HepG2 (cell line): ENCODE measurements around the gene ABCA2. TPM values are rescaled to one million over a fixed set of nuclear protein-coding genes. Genes with fewer than 3 reads are reported as not detected.

Source experiments
- BATF2 ChIP-seq: sonication (generic); formaldehyde crosslinking; IDR thresholded peaks from 2 replicates; pipeline ENCODE4 v1.8.0; 2022; ENCODE audit warnings: mild to moderate bottlenecking, missing genetic modification reagents, moderate library complexity
- CAMTA2 ChIP-seq: sonication (generic); formaldehyde crosslinking; IDR thresholded peaks from 2 replicates; pipeline ENCODE4 v1.4.0; 2020; ENCODE audit warnings: mild to moderate bottlenecking, missing genetic modification reagents, borderline replicate concordance
- KAT8 ChIP-seq: IDR thresholded peaks from 2 replicates; pipeline ENCODE4 v1.6.1; 2016; ENCODE audit warnings: missing genetic modification reagents, missing compliant biosample characterization
- POGK ChIP-seq: sonication (generic); formaldehyde crosslinking; conservative IDR thresholded peaks from 2 replicates; pipeline ENCODE4 v1.8.0; 2022; ENCODE audit warnings: mild to moderate bottlenecking, moderate library complexity, missing genetic modification reagents
- RELA ChIP-seq: sonication (generic); formaldehyde crosslinking; IDR thresholded peaks from 2 replicates; pipeline ENCODE4 v1.4.0; 2020; ENCODE audit warnings: missing genetic modification reagents
- RERE ChIP-seq: IDR thresholded peaks from 2 replicates; pipeline ENCODE4 v1.6.1; 2016; ENCODE audit warnings: low read depth, missing genetic modification reagents, missing compliant biosample characterization
- REST ChIP-seq, 2 experiments: IDR thresholded peaks; 2 replicates each; pipeline ENCODE4 v1.6.1; 2011 to 2012; ENCODE audit warnings: low read length in 2 of 2, borderline replicate concordance in 1 of 2, low read depth in 1 of 2, mild to moderate bottlenecking in 1 of 2, moderate library complexity in 1 of 2
- RXRB ChIP-seq: IDR thresholded peaks from 2 replicates; pipeline ENCODE4 v1.6.1; 2016; ENCODE audit warnings: borderline replicate concordance, missing genetic modification reagents, missing compliant biosample characterization
- SNAI1 ChIP-seq: sonication (generic); formaldehyde crosslinking; IDR thresholded peaks from 2 replicates; pipeline ENCODE4 v1.5.0; 2020; ENCODE audit warnings: mild to moderate bottlenecking, missing genetic modification reagents, borderline replicate concordance
- ZNF292 ChIP-seq: sonication (generic); formaldehyde crosslinking; IDR thresholded peaks from 2 replicates; pipeline ENCODE4 v1.8.1; 2022; ENCODE audit warnings: mild to moderate bottlenecking, low read depth, missing genetic modification reagents, borderline replicate concordance
- ZNF451 ChIP-seq: sonication (generic); formaldehyde crosslinking; IDR thresholded peaks from 2 replicates; pipeline ENCODE4 v1.5.0; 2020; ENCODE audit warnings: mild to moderate bottlenecking, missing genetic modification reagents
- ZNF496 ChIP-seq: sonication (generic); formaldehyde crosslinking; IDR thresholded peaks from 2 replicates; pipeline ENCODE4 v1.8.1; 2023; ENCODE audit warnings: mild to moderate bottlenecking, moderate library complexity, missing genetic modification reagents; ENCODE audit not compliant: insufficient replicate concordance
- ZNF503 ChIP-seq: sonication (generic); formaldehyde crosslinking; IDR thresholded peaks from 2 replicates; pipeline ENCODE4 v1.4.0; 2020; ENCODE audit warnings: missing genetic modification reagents
- ZNF547 ChIP-seq: sonication (generic); formaldehyde crosslinking; IDR thresholded peaks from 2 replicates; pipeline ENCODE4 v1.5.1; 2020; ENCODE audit warnings: mild to moderate bottlenecking, missing genetic modification reagents
- polyA plus RNA-seq, 8 experiments: library from polyadenylated mRNA; depleted of rRNA in 3 of 8; stranded (reverse) in 7 of 8; unstranded in 1 of 8; fragments of >200 nt; fragmentation: Illumina TruSeq in 4 of 8; extraction: Trizol in 4 of 8; gene quantifications; 2 replicates each; pipeline versions ENCODE4 v1.2.1 to v1.2.3, GENCODE V29; 2011 to 2016; ENCODE audit warnings: low read depth in 4 of 8, missing spikeins in 1 of 8, mixed read lengths in 1 of 8; ENCODE audit not compliant: insufficient read depth in 1 of 8
- total RNA-seq, 5 experiments: library from RNA; depleted of rRNA; stranded (reverse); fragments of >200 nt; fragmentation: Illumina TruSeq; extraction: Trizol; gene quantifications; 2 replicates each; pipeline ENCODE4 v1.2.3, GENCODE V29; 2016; ENCODE audit warnings: low read depth in 1 of 5

ABCA2 gene
- total and polyA plus RNA-seq, 2 of the 13 experiments (the other 11 are each of a cell fraction or from before 2014, with no cell fraction given), result 2.9 to 19.2 TPM

- peak in 1 of 2 experiments; percentile 98; a peak in 2 of 4 replicates for TF ChIP-seq REST (IDR thresholded peaks at IDR 0.05; ENCODE audit: borderline replicate concordance in 1 of 2, low read depth in 1 of 2, low read length in 2 of 2)
- TF ChIP-seq ZNF451 (CRISPR knock-in tag), result peak; percentile 83; the same call in 1 of the 2 replicates
- no peak for TF ChIP-seq RELA
- TF ChIP-seq ZNF503 (CRISPR knock-in tag), result 0 out of 2 replicates have a peak, but pooled peaks have one; percentile 47
- peak; percentile 69; the same call in 1 of the 2 replicates for TF ChIP-seq BATF2 (CRISPR knock-in tag)
- no peak for TF ChIP-seq SNAI1 (CRISPR knock-in tag)
- TF ChIP-seq RERE (CRISPR knock-in tag), result no peak
- no peak for TF ChIP-seq CAMTA2
- 0 out of 2 replicates have a peak, but pooled peaks have one; percentile 21 for TF ChIP-seq ZNF292
- peak; percentile 75 for TF ChIP-seq RXRB (CRISPR knock-in tag)
- peak; percentile 72; the same call in 1 of the 2 replicates for TF ChIP-seq POGK
- no peak; the same call in none of the 2 replicates for TF ChIP-seq ZNF547 (CRISPR knock-in tag)
- peak; percentile 75 for TF ChIP-seq KAT8
- no peak for TF ChIP-seq ZNF496 (CRISPR knock-in tag)
Observed at GRCh38 chr9:137046088-137046787, 18.2 kb upstream of the ABCA2 start, which contains the start of gene NPDC1 (continued).
